Measurements from ENCODE around the gene SPAG7. TPM values are rescaled to one million over a fixed set of nuclear protein-coding genes. Genes with fewer than 3 reads are reported as not detected.

SPAG7 gene
- total RNA-seq, 3 donors from 2014 or later: 42.6 to 57.8 (median 55.2) TPM

GRCh38 chr17:4998027-4998731 is 30.6 kb upstream of the SPAG7 start:
- no peaks in the 10 kb centered on the region for H3K9me3 ChIP-seq
- H3K4me3 ChIP-seq: peak overlapping the region; percentile 78 to 93 (median 88)
- peaks cover 9 to 12% of the 10 kb centered on the region in 2 donors for H3K4me1 ChIP-seq
- peak in 1 of 2 donors; percentile 26 for DNase-seq (ENCODE audit: low spot score in 2 of 2)
- TF ChIP-seq POLR2AphosphoS5 (IDR thresholded peaks at IDR 0.05): no peak
- no peak for TF ChIP-seq CTCF (IDR thresholded peaks at IDR 0.05)
- no peak for TF ChIP-seq POLR2A (IDR thresholded peaks at IDR 0.05)
- H3K27ac ChIP-seq: peak overlapping the region; percentile 94
- no peaks in the 10 kb centered on the region for H3K27me3 ChIP-seq
- intact Hi-C loops (cut with DNase I; ENCODE audit: low total_unique reads): no loop called here
- H3K36me3 ChIP-seq: no peaks in the 10 kb centered on the region

GRCh38 chr17:4997302-4998026 is 29.8 kb upstream of the SPAG7 start, which contains the start of the genes INCA1 and KIF1C:
Gene INCA1, minus strand, starts transcription at chr17:4997522. Its CDS starts 3,085 bp downstream, at chr17:4994437.
Gene KIF1C, plus strand, starts transcription at chr17:4997950. Its CDS starts 2,297 bp downstream, at chr17:5000247.
- peak; percentile 85 to 93 for DNase-seq (ENCODE audit: low spot score in 2 of 2)
- Histone ChIP-seq H3K27me3 (no peaks in the 10 kb centered on the region), H3K9me3 (no peaks in the 10 kb centered on the region), H3K36me3 (no peaks in the 10 kb centered on the region), H3K4me3 (peak within 1 kb of the TSS; percentile 78 to 93 (median 88)), H3K27ac (peak within 1 kb of the TSS; percentile 94), H3K4me1 (peaks cover 9 to 12% of the 10 kb centered on the region in 2 donors)
- intact Hi-C loops (cut with DNase I; ENCODE audit: low total_unique reads): no loop called here
- TF ChIP-seq POLR2AphosphoS5 (IDR thresholded peaks at IDR 0.05): peak in 1 of 3 donors; percentile 61
- peak; percentile 71 for TF ChIP-seq POLR2A (IDR thresholded peaks at IDR 0.05)
- TF ChIP-seq CTCF (IDR thresholded peaks at IDR 0.05): peak in 2 of 3 donors; percentile 27 to 36

- Histone ChIP-seq H3K27me3 (no peaks in the 10 kb centered on the region), H3K4me3 (no peak overlapping the region), H3K4me1 (peaks cover 0 to 2% of the 10 kb centered on the region in 2 donors), H3K36me3 (no peaks in the 10 kb centered on the region), H3K9me3 (no peaks in the 10 kb centered on the region), H3K27ac (no peak overlapping the region)
- intact Hi-C loops (cut with DNase I; ENCODE audit: low total_unique reads): no loop called here
- TF ChIP-seq CTCF (IDR thresholded peaks at IDR 0.05) (no peak), POLR2AphosphoS5 (IDR thresholded peaks at IDR 0.05) (no peak), POLR2A (IDR thresholded peaks at IDR 0.05) (no peak)
- DNase-seq (ENCODE audit: low spot score in 2 of 2): no peak
These were observed 26.5 kb upstream of the SPAG7 start for GRCh38 chr17:4994081-4994595.

GRCh38 chr17:4987767-4988567 is 20.4 kb upstream of the SPAG7 start:
- no peak for DNase-seq (ENCODE audit: low spot score in 2 of 2)
- intact Hi-C loops (cut with DNase I; ENCODE audit: low total_unique reads): loop anchor here (10.0 kb wide), 1 partner anchor 83 kb away; the partner anchor contains the start of gene CHRNE

More at GRCh38 chr17:4987767-4988567, 20.4 kb upstream of the SPAG7 start:
- H3K4me1 ChIP-seq: peaks cover 4% of the 10 kb centered on the region in 2 donors
- H3K27me3 ChIP-seq: no peaks in the 10 kb centered on the region
- peak overlapping the region; percentile 73 to 99 (median 77) for H3K4me3 ChIP-seq
- no peaks in the 10 kb centered on the region for H3K36me3 ChIP-seq
- H3K27ac ChIP-seq: peak overlapping the region; percentile 94 to 95
- no peaks in the 10 kb centered on the region for H3K9me3 ChIP-seq
- TF ChIP-seq CTCF (IDR thresholded peaks at IDR 0.05) (no peak), POLR2AphosphoS5 (IDR thresholded peaks at IDR 0.05) (peak in 1 of 3 donors; percentile 2), POLR2A (IDR thresholded peaks at IDR 0.05) (no peak)

Data from breast epithelium (tissue), 4 donors.